ENCODE data around the gene RAB23.

Gene RAB23

DNA sequence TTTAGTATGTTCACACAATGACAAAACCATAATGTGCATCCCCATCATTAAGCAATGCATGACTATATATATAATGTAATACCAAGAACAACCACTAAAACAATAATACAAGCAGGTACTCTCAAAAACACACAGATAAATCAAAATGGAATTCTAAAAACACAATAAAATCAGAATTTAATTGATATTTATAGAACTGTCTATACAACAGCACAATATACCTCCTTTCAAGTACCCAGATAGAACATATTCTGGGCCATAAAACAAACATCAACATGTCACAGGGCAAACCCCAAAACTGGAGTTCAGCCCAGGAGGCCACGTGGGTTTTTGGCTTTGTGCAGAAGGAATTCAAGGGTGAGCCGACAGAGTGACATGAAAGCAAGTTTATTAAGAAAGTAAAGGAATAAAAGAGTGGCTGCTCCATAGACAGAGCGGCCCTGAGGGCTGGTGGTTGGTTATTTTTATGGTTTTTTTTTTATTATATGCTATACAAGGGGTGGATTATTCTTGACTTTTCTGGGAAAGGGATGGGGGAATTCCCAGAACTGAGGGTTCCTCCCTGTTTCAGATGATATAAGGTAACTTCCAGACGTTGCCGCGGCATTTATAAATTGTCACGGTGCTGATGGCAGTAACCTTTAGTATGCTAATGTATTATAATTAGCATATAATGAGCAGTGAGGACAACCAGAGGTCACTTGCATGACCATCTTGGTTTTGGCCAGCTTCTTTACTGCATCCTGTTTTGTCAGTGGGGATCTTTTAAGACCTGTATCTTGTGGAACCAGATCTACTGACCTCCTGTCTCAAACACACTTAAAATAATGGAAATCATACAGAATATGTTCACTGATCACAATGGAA, 5.6 kb downstream of the RAB23 start:
- Histone ChIP-seq H2BK15ac (ENCODE audit: low read length) (no peak overlapping the region), H3K36me3 (replicated peaks in 1 of 2; ENCODE audit: control insufficient read depth in 2 of 2, insufficient read depth in 2 of 2, low read length in 2 of 2) (no peaks in the 10 kb centered on the region), H3K4ac (ENCODE audit: low read length) (no peak overlapping the region), H2AK5ac (ENCODE audit: low read depth, low read length) (no peak overlapping the region), H2BK120ac (ENCODE audit: low read depth, low read length) (no peak overlapping the region), H2BK12ac (ENCODE audit: low read length) (no peak overlapping the region), H4K91ac (ENCODE audit: low read depth, low read length, poor library complexity) (no peak overlapping the region), H3K18ac (ENCODE audit: low read length) (no peak overlapping the region), H3K4me1 (ENCODE audit: control insufficient read depth in 2 of 2, insufficient read depth in 1 of 2, low read depth in 1 of 2, low read length in 2 of 2) (no peaks in the 10 kb centered on the region), H3K14ac (ENCODE audit: low read length) (no peak overlapping the region), H3K4me3 (ENCODE audit: low read length in 2 of 2) (no peak overlapping the region), H3K9me3 (replicated peaks in 1 of 2; ENCODE audit: control insufficient read depth in 2 of 2, insufficient read depth in 1 of 2, low read depth in 1 of 2, low read length in 2 of 2) (peaks cover 1 to 37% of the 10 kb centered on the region in 2 donors), H3K9ac (ENCODE audit: low read depth, low read length, poor library complexity) (no peak overlapping the region), H3K23ac (ENCODE audit: low read depth, low read length, poor library complexity) (no peak overlapping the region), H3K27ac (replicated peaks; ENCODE audit: low read length) (no peak overlapping the region), H3K27me3 (ENCODE audit: control insufficient read depth in 3 of 3, insufficient read depth in 3 of 3, low read depth in 1 of 3, low read length in 3 of 3) (no peaks in the 10 kb centered on the region), H2AFZ (ENCODE audit: low read length) (no peak overlapping the region), H2BK5ac (ENCODE audit: low read length) (no peak overlapping the region), H3K4me2 (ENCODE audit: insufficient read depth, low read length, poor library complexity, severe bottlenecking) (no peak overlapping the region), H3K79me1 (ENCODE audit: low read depth, low read length) (peaks cover 3% of the 10 kb centered on the region), H4K8ac (ENCODE audit: low read depth, low read length) (no peak overlapping the region)
- DNase-seq (ENCODE audit: low spot score): no peak
- WGBS, 2 donors (ENCODE audit: extremely low coverage in 2 of 2, insufficient read length in 2 of 2, insufficient replicate concordance in 1 of 2): no CpG with 5 or more reads among the region's 7 CpGs

DNA sequence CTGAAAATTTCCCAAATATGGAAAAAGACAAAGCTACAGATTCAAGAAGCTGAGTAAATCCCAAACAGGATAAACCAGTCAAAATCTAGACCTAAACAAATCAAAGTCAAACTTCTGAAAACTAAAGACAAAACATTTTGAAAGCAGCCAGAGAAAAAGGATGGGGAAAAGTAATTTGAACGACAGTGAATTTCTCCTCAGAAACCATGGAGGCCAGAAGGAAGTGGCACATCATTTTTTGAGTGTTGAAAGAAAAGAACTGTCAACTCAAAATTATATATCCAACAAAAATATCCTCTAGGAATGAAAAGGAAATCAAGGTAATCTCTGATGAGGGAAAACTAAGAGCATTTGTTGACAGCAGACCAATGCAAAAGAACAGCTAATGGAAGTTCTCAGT, 6.8 kb downstream of the RAB23 start:
- H2BK120ac ChIP-seq (ENCODE audit: low read depth, low read length): no peak overlapping the region
- H3K27me3 ChIP-seq (ENCODE audit: control insufficient read depth in 3 of 3, insufficient read depth in 3 of 3, low read depth in 1 of 3, low read length in 3 of 3): no peaks in the 10 kb centered on the region
- no peak overlapping the region for H3K9ac ChIP-seq (ENCODE audit: low read depth, low read length, poor library complexity)
- no peak overlapping the region for H2AFZ ChIP-seq (ENCODE audit: low read length)
- no peak overlapping the region for H3K14ac ChIP-seq (ENCODE audit: low read length)
- no peak overlapping the region for H3K23ac ChIP-seq (ENCODE audit: low read depth, low read length, poor library complexity)
- H2BK5ac ChIP-seq (ENCODE audit: low read length): no peak overlapping the region
- no peak overlapping the region for H3K4me3 ChIP-seq (ENCODE audit: low read length in 2 of 2)
- H3K27ac ChIP-seq (replicated peaks; ENCODE audit: low read length): no peak overlapping the region
- H4K8ac ChIP-seq (ENCODE audit: low read depth, low read length): no peak overlapping the region
- H3K4ac ChIP-seq (ENCODE audit: low read length): no peak overlapping the region
- no peak overlapping the region for H2BK15ac ChIP-seq (ENCODE audit: low read length)
- no peaks in the 10 kb centered on the region for H3K36me3 ChIP-seq (replicated peaks in 1 of 2; ENCODE audit: control insufficient read depth in 2 of 2, insufficient read depth in 2 of 2, low read length in 2 of 2)
- H3K79me1 ChIP-seq (ENCODE audit: low read depth, low read length): peaks cover 3% of the 10 kb centered on the region
- no peak overlapping the region for H3K4me2 ChIP-seq (ENCODE audit: insufficient read depth, low read length, poor library complexity, severe bottlenecking)
- H2BK12ac ChIP-seq (ENCODE audit: low read length): no peak overlapping the region
- DNase-seq (ENCODE audit: low spot score): no peak
- H3K4me1 ChIP-seq (ENCODE audit: control insufficient read depth in 2 of 2, insufficient read depth in 1 of 2, low read depth in 1 of 2, low read length in 2 of 2): no peaks in the 10 kb centered on the region
- WGBS, 2 donors (ENCODE audit: extremely low coverage in 2 of 2, insufficient read length in 2 of 2, insufficient replicate concordance in 1 of 2): no CpG with 5 or more reads among the region's 1 CpG
- no peak overlapping the region for H2AK5ac ChIP-seq (ENCODE audit: low read depth, low read length)
- H4K91ac ChIP-seq (ENCODE audit: low read depth, low read length, poor library complexity): no peak overlapping the region
- no peak overlapping the region for H3K18ac ChIP-seq (ENCODE audit: low read length)
- H3K9me3 ChIP-seq (replicated peaks in 1 of 2; ENCODE audit: control insufficient read depth in 2 of 2, insufficient read depth in 1 of 2, low read depth in 1 of 2, low read length in 2 of 2): peaks cover 1 to 34% of the 10 kb centered on the region in 2 donors

DNA sequence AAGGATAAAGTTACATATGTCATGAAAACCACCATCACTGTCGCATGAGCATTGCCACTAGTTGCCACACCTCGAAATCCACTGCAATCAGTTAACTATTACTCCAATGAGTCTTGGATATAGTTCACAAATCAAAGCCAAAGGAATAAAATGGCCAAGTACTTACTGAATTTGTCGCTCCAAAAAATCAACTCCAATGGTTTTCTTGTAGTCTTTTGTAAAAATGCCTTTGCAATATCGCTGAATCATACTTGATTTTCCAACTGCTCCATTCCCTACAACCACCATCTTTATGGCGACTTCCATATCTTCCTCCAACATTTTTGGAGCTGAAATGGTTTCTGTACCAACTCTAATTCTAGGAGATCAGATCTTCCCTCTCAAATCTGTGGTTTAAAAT, 12.0 kb downstream of the RAB23 start:
- no peak overlapping the region for H3K14ac ChIP-seq (ENCODE audit: low read length)
- peaks cover 3% of the 10 kb centered on the region for H3K79me1 ChIP-seq (ENCODE audit: low read depth, low read length)
- no peak overlapping the region for H2BK120ac ChIP-seq (ENCODE audit: low read depth, low read length)
- peaks cover 0 to 10% of the 10 kb centered on the region in 2 donors for H3K36me3 ChIP-seq (replicated peaks in 1 of 2; ENCODE audit: control insufficient read depth in 2 of 2, insufficient read depth in 2 of 2, low read length in 2 of 2)
- no peak overlapping the region for H4K8ac ChIP-seq (ENCODE audit: low read depth, low read length)
- no peak overlapping the region for H2BK5ac ChIP-seq (ENCODE audit: low read length)
- no peak overlapping the region for H2AK5ac ChIP-seq (ENCODE audit: low read depth, low read length)
- H2BK15ac ChIP-seq (ENCODE audit: low read length): no peak overlapping the region
- H3K9ac ChIP-seq (ENCODE audit: low read depth, low read length, poor library complexity): no peak overlapping the region
- peaks cover 2 to 4% of the 10 kb centered on the region in 2 donors for H3K4me1 ChIP-seq (ENCODE audit: control insufficient read depth in 2 of 2, insufficient read depth in 1 of 2, low read depth in 1 of 2, low read length in 2 of 2)
- peaks cover 1 to 5% of the 10 kb centered on the region in 2 donors for H3K9me3 ChIP-seq (replicated peaks in 1 of 2; ENCODE audit: control insufficient read depth in 2 of 2, insufficient read depth in 1 of 2, low read depth in 1 of 2, low read length in 2 of 2)
- no peak overlapping the region for H2BK12ac ChIP-seq (ENCODE audit: low read length)
- H3K4me2 ChIP-seq (ENCODE audit: insufficient read depth, low read length, poor library complexity, severe bottlenecking): no peak overlapping the region
- H3K27me3 ChIP-seq (ENCODE audit: control insufficient read depth in 3 of 3, insufficient read depth in 3 of 3, low read depth in 1 of 3, low read length in 3 of 3): no peaks in the 10 kb centered on the region
- H3K27ac ChIP-seq (replicated peaks; ENCODE audit: low read length): no peak overlapping the region
- no peak overlapping the region for H3K4me3 ChIP-seq (ENCODE audit: low read length in 2 of 2)
- H4K91ac ChIP-seq (ENCODE audit: low read depth, low read length, poor library complexity): no peak overlapping the region
- no peak overlapping the region for H3K4ac ChIP-seq (ENCODE audit: low read length)
- no CpG with 5 or more reads among the region's 5 CpGs for WGBS, 2 donors (ENCODE audit: extremely low coverage in 2 of 2, insufficient read length in 2 of 2, insufficient replicate concordance in 1 of 2)
- no peak overlapping the region for H2AFZ ChIP-seq (ENCODE audit: low read length)
- no peak overlapping the region for H3K23ac ChIP-seq (ENCODE audit: low read depth, low read length, poor library complexity)
- no peak overlapping the region for H3K18ac ChIP-seq (ENCODE audit: low read length)
- DNase-seq (ENCODE audit: low spot score): no peak

DNA sequence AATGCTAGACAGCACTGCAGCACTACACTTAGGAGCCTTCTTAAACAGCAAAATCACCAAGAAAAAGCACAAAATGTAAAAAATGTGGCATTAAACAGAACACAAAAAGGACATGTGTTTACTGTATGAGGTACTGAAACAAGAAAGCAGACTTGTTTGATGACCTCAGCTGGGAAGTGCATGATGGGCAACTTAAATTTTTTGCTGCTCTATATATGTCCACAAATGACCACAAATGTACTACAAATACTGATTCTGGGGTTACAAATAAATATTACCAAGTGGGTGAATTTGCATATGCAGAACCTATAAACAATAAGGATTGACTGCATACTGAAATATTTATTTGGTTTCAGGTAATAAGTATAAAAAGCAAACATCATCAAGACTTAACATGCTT, 13.1 kb downstream of the RAB23 start:
- no peak overlapping the region for H2AFZ ChIP-seq (ENCODE audit: low read length)
- no peak overlapping the region for H2AK5ac ChIP-seq (ENCODE audit: low read depth, low read length)
- no peak overlapping the region for H3K4me2 ChIP-seq (ENCODE audit: insufficient read depth, low read length, poor library complexity, severe bottlenecking)
- no peak overlapping the region for H3K4ac ChIP-seq (ENCODE audit: low read length)
- H3K79me1 ChIP-seq (ENCODE audit: low read depth, low read length): peaks cover 3% of the 10 kb centered on the region
- H3K23ac ChIP-seq (ENCODE audit: low read depth, low read length, poor library complexity): no peak overlapping the region
- H3K18ac ChIP-seq (ENCODE audit: low read length): no peak overlapping the region
- H4K8ac ChIP-seq (ENCODE audit: low read depth, low read length): no peak overlapping the region
- peaks cover 2 to 4% of the 10 kb centered on the region in 2 donors for H3K4me1 ChIP-seq (ENCODE audit: control insufficient read depth in 2 of 2, insufficient read depth in 1 of 2, low read depth in 1 of 2, low read length in 2 of 2)
- H2BK12ac ChIP-seq (ENCODE audit: low read length): no peak overlapping the region
- H3K27ac ChIP-seq (replicated peaks; ENCODE audit: low read length): no peak overlapping the region
- no peak for DNase-seq (ENCODE audit: low spot score)
- H2BK120ac ChIP-seq (ENCODE audit: low read depth, low read length): no peak overlapping the region
- no peak overlapping the region for H3K9ac ChIP-seq (ENCODE audit: low read depth, low read length, poor library complexity)
- peaks cover 0 to 10% of the 10 kb centered on the region in 2 donors for H3K36me3 ChIP-seq (replicated peaks in 1 of 2; ENCODE audit: control insufficient read depth in 2 of 2, insufficient read depth in 2 of 2, low read length in 2 of 2)
- H2BK15ac ChIP-seq (ENCODE audit: low read length): no peak overlapping the region
- no peak overlapping the region for H2BK5ac ChIP-seq (ENCODE audit: low read length)
- H3K27me3 ChIP-seq (ENCODE audit: control insufficient read depth in 3 of 3, insufficient read depth in 3 of 3, low read depth in 1 of 3, low read length in 3 of 3): no peaks in the 10 kb centered on the region
- H3K9me3 ChIP-seq (replicated peaks in 1 of 2; ENCODE audit: control insufficient read depth in 2 of 2, insufficient read depth in 1 of 2, low read depth in 1 of 2, low read length in 2 of 2): no peaks in the 10 kb centered on the region
- H3K4me3 ChIP-seq (ENCODE audit: low read length in 2 of 2): no peak overlapping the region
- no peak overlapping the region for H3K14ac ChIP-seq (ENCODE audit: low read length)
- no peak overlapping the region for H4K91ac ChIP-seq (ENCODE audit: low read depth, low read length, poor library complexity)

All from neuronal stem cell (in vitro differentiated cells).